ENCODE data around the gene C9orf50. TPM values are rescaled to one million over a fixed set of nuclear protein-coding genes. Genes with fewer than 3 reads are reported as not detected.

The C9orf50 gene
- total RNA-seq, 1 experiment from 2014 or later, result not detected

DNA sequence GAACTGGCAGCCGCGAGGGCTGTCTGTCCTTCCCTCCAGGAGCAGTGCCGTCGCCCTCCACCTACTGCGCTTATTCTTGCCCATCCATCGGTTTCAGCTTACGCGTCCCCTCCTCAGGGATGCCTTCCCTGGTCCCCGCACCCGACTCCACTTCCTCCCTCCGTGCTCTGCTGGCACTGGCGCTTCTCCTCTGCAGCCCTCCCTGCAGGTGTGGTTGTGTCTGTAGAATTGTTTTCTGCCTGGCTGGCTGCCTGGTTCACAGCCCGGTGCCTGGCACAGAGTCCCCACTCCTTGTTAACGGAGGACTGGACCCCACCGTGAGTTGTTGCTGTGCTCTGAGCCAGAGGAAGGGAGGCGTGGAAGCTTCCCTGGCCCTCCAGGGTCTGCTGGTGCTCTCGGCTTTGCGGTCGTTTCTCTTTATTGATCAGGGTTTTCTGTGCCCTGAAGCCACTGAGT, 10.8 kb upstream of the C9orf50 start:
- DNase-seq (ENCODE audit: low read depth), result no peak

GRCh38 chr9:129630967-129631673, 10.2 kb upstream of the C9orf50 start:
- DNase-seq (ENCODE audit: low read depth), result peak; percentile 84

DNA sequence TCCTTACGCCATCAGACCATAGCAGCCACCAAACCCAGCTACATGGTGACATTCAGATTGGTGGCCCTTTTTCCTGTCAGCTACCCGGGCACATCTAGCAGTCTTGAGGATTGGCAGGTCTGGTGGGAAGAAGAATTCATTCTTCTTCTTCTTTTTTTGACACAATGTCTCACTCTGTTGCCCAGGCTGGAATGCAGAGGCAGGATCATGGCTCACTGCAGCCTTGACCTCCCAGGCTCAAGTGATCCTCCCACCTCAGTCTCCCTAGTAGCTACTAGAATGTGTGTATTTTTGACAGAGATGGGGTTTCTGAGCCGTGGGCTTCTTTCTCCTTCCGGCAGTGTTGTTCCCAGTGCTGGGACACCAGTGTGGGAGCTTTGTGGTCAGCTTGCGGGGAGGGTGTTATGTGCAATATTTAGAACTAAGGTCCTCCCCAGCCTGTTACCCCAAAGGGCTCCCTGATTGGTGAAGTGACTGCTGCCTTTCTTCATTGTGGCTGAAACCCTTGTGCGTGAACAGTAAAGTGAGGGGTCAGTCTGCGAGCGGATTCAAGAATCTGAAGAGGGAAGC, 8.4 kb upstream of the C9orf50 start:
- DNase-seq (ENCODE audit: low read depth), result no peak

GRCh38 chr9:129628709-129629108, 7.8 kb upstream of the C9orf50 start:
- DNase-seq (ENCODE audit: low read depth), result no peak

GRCh38 chr9:129627556-129628440, 6.9 kb upstream of the C9orf50 start:
- DNase-seq (ENCODE audit: low read depth), result peak; percentile 64

DNA sequence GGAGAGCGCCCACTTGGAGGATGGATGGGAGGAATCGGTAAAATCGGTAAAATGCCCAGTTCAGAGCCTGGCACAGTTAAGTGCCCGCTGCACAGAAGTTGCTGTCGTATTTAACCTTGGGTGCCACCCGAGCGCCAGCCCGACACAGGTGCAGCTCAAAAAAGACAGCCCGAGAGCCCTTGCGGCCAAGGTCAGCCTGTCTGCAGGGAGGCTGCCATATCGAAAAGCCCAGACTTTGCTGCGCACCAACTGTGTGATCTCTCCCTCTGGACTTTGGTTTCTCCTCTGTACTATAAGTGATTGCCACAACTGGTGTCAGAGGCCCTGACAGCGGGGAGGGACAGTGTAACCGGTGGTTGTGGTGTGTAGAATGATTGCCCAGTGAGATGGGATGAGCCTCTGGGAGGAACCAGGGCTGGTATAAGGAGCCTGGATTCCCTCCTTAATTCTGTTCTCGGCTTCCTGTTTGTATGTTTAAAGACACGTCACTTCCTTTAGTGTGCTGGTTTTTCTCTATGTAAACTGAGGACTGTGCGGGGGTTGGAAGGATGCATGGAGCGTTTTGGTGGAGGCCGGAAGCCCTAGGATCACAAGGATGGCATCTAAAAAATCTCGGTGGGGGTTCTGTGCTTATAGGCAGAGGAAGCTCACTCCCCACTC, 5.9 kb upstream of the C9orf50 start:
- peak; percentile 87 for DNase-seq (ENCODE audit: low read depth)

GRCh38 chr9:129626079-129626624, 5.3 kb upstream of the C9orf50 start, which contains the start of gene NTMT1:
NTMT1 (plus strand) TSS chr9:129626163; CDS start chr9:129632704, 6,541 bp downstream.
- DNase-seq (ENCODE audit: low read depth), result peak; percentile 79

DNA sequence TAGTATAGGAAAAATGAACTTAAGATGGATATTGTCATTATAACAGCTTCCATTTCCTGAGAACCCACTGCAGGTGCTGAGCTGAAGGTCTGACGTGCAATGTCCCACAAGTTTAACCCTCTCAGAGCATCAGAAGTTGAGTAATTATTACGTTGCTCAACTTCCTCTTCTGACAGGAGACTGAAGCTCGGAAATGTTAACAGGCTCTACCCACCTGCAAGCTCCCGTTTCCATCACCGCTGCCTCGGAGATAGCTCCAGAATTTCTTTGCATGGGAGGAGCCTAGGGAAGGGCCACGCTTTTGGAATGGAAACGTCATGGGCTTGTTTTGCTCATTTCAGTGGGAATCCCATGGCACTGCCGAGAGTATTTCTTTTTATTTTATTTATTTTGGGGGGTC, 4.0 kb upstream of the C9orf50 start:
- no peak for DNase-seq (ENCODE audit: low read depth)

GRCh38 chr9:129624168-129624759, 3.4 kb upstream of the C9orf50 start:
- peak; percentile 47 for DNase-seq (ENCODE audit: low read depth)

DNA sequence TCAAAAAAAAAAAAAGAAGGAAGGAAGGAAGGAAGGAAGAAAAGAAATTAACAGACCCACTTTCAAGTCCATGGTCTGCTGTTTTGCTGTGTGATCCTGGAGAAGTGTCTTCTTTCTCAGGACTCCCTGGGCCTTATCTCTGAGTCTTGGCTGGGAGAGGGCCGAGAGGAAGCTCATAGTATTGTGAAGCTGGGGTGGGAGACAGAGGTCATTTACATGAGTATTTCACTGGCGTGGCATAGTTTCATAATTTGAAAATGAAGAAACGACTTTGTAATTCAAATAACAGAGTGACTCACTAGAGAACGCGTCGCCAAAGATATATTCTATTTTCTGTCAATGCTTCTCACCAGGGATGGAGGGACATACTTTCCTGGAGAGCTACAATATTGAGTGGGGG, 2.4 kb upstream of the C9orf50 start:
- DNase-seq (ENCODE audit: low read depth), result no peak

GRCh38 chr9:129619787-129620668, 873 bp downstream of the C9orf50 start:
- DNase-seq (ENCODE audit: low read depth), result peak; percentile 49

DNA sequence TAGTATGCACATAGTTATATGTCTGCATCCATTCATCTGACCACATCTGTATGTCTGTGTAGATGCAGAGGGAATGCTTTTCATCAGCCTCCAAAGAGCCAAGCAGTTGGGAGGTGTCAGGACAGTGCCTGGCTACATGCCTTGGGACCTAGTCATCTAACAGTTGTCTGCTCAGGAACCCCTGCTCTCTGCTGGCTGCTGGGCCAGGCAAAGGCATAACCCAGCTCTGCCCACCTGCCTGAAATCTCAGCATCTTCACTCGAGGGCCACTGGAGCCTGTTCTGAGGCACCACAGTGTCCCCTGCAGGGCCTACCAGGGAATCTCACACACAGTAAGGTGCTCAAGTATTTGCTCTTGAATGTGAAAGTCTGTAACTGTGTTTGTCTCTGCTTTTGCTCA, 3.7 kb downstream of the C9orf50 start:
- DNase-seq (ENCODE audit: low read depth), result peak; percentile 78

- DNase-seq (ENCODE audit: low read depth), result no peak
Measured at GRCh38 chr9:129615407-129616285, 5.3 kb downstream of the C9orf50 start.

DNA sequence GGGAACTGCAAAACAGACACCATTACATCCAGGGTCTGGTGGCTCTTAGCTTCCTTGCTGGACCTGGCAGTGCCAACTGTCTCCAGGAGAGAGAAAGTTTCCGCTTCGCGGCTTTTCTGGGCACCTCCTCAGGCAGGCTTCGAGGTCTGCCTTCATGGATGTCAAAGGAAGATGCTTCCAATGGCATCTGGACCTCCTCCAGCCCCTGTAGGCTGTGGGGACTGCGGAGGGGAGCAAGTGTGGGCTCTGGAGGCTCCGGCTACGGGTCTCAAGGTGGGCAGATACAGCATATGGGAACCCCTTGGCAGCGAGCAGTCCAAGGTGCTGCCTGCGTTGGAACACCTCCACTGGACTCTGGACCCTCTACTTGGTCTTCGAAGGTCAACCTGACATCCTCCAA, 6.0 kb downstream of the C9orf50 start:
- DNase-seq (ENCODE audit: low read depth), result no peak

- DNase-seq (ENCODE audit: low read depth), result peak; percentile 43
Measured at GRCh38 chr9:129613520-129614175, 7.3 kb downstream of the C9orf50 start.

DNA sequence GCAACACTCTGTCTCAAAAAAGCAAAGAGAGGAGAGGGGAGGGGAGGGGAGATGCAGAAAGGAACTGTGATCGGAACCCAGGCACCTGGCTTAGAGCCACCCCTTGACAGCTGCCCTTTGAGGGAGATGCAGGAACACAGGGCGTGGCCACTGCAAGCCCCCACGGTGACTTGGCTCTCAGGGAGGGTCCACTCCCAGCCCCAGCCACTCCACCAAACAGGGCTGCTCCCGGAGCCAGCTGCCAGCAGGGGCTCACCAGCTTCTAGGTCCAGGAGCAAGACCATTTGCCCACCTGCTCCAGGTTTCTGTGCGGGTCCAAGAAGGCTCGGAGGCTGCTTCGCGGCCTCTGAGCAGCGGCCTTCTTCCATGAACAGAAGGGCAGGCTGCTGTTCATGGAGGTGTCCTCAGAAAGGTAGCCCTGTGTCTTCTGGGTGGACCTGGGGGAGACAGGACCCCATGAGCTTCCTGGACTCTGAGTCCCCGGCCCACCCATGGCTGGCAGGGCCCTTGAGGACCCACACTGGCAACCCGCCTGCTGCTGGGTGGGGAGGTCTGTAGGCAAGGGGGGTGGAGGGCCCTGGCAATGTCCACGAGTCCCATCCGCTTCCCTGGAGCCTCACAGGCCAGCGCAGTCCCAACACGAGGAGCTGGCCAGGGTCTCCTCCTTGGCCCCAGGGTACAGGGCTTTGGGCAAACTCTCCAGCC, 7.9 kb downstream of the C9orf50 start:
- no peak for DNase-seq (ENCODE audit: low read depth)

- no peak for DNase-seq (ENCODE audit: low read depth)
Measured at GRCh38 chr9:129612123-129612522, 8.8 kb downstream of the C9orf50 start.

DNA sequence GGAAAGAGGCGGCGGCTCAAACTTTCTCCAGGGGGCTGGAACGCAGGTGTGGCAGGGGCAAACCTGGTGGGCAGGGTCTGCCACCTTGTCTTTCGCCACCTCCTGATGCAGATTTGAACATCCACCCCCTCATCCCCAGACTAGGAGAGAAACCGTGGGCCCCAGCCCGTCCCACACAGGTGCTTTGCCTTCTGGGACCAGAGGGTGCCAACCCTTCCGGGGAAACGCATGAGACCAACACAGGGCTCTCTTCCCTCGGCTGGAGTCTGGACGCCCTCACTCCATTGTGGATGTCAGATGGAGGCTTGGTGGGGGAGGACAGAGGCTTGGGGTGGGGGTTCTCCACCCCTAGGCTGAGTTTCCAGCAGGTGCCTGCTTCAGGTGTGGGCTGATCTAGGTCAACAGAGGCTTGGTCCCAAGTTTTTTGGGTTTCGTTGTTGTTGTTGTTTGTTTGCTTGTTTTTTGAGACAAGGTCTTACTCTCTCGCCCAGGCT, 9.5 kb downstream of the C9orf50 start:
- DNase-seq (ENCODE audit: low read depth), result no peak
